ENCODE measurements around the gene NCK1. TPM values are rescaled to one million over a fixed set of nuclear protein-coding genes. Genes with fewer than 3 reads are reported as not detected.
"Not testable (repeated sequence)": the region's sequence is repeated elsewhere in the genome, so short reads cannot be mapped to it uniquely, and the experiment has no call there.

The NCK1 gene
- total RNA-seq, 2 experiments from 2014 or later, result 29.3 to 38.4 TPM

GRCh38 chr3:136856665-136857064, 5.3 kb upstream of the NCK1 start:
- CTCF ChIA-PET, result no interaction called here
- POLR2A ChIA-PET, result no interaction called here

GRCh38 chr3:136858381-136858780, 3.6 kb upstream of the NCK1 start:
- POLR2A ChIA-PET, result interaction anchor here (0.7 kb wide), 1 partner anchor 11 kb away, joined by 3 read pairs; no protein-coding TSS in a partner anchor
- CTCF ChIA-PET, result no interaction called here

- ChIA-PET POLR2A (interaction anchor here (0.6 to 2.6 kb wide), 5 partner anchors 39 to 666 kb away, joined by 3 to 18 read pairs (median 7); partner anchors contain the start of gene MSL2), CTCF (interaction anchor here (1.9 kb wide), 1 partner anchor 153 kb away, joined by 9 read pairs; no protein-coding TSS in a partner anchor)
These were observed 1.5 kb upstream of the NCK1 start for GRCh38 chr3:136860541-136860940.

- ChIA-PET POLR2A (interaction anchor here (0.8 to 3.8 kb wide), 6 partner anchors 23 to 669 kb away, joined by 3 to 29 read pairs (median 8); partner anchors contain the start of genes MSL2, SLC35G2 and STAG1), CTCF (interaction anchor here (0.6 to 0.8 kb wide), 3 partner anchors 26 to 686 kb away, joined by 3 to 6 read pairs (median 3); no protein-coding TSS in a partner anchor)
These were observed 762 bp downstream of the NCK1 start for GRCh38 chr3:136862617-136863322.

GRCh38 chr3:136869282-136869681, 7.3 kb downstream of the NCK1 start:
- POLR2A ChIA-PET, result no interaction called here

GRCh38 chr3:136872258-136872657, 10.2 kb downstream of the NCK1 start:
- CTCF ChIA-PET, POLR2A ChIA-PET: not testable (repeated sequence)

More at GRCh38 chr3:136869282-136869681, 7.3 kb downstream of the NCK1 start:
- CTCF ChIA-PET, result interaction anchor here (0.7 kb wide), 2 partner anchors 53 to 76 kb away, joined by 3 read pairs; no protein-coding TSS in a partner anchor

GRCh38 chr3:136879510-136879909, 17.5 kb downstream of the NCK1 start:
- CTCF ChIA-PET, POLR2A ChIA-PET: not testable (repeated sequence)

GRCh38 chr3:136882571-136882970, 20.6 kb downstream of the NCK1 start:
- CTCF ChIA-PET, result interaction anchor here (0.7 kb wide), 1 partner anchor 32 kb away, joined by 4 read pairs; no protein-coding TSS in a partner anchor
- POLR2A ChIA-PET, result interaction anchor here (1.0 kb wide), 1 partner anchor 130 kb away, joined by 4 read pairs; the partner anchor contains the start of gene STAG1

GRCh38 chr3:136883967-136884720, 22.1 kb downstream of the NCK1 start:
- ChIA-PET CTCF (no interaction called here), POLR2A (interaction anchor here (0.7 to 1.3 kb wide), 2 partner anchors 23 to 132 kb away, joined by 3 to 4 read pairs; partner anchors contain the start of genes NCK1 and STAG1)

GRCh38 chr3:136885357-136886213, 23.6 kb downstream of the NCK1 start:
- POLR2A ChIA-PET, result interaction anchor here (0.6 to 1.3 kb wide), 2 partner anchors 23 to 24 kb away, joined by 3 to 7 read pairs; partner anchors contain the start of gene NCK1

GRCh38 chr3:136889947-136890346, 27.9 kb downstream of the NCK1 start:
- ChIA-PET POLR2A (no interaction called here), CTCF (no interaction called here)

More at GRCh38 chr3:136885357-136886213, 23.6 kb downstream of the NCK1 start:
- CTCF ChIA-PET, result no interaction called here

GRCh38 chr3:136891934-136892855, 30.2 kb downstream of the NCK1 start:
- CTCF ChIA-PET, result interaction anchor here (1.1 kb wide), 1 partner anchor 122 kb away, joined by 3 read pairs; no protein-coding TSS in a partner anchor
- POLR2A ChIA-PET, result no interaction called here

GRCh38 chr3:136893848-136894443, 31.9 kb downstream of the NCK1 start:
- CTCF ChIA-PET, result no interaction called here
- POLR2A ChIA-PET, result no interaction called here

- POLR2A ChIA-PET, result interaction anchor here (1.6 kb wide), 1 partner anchor 35 kb away, joined by 4 read pairs; the partner anchor contains the start of gene NCK1
- CTCF ChIA-PET, result not testable (repeated sequence)
These were observed 35.2 kb downstream of the NCK1 start for GRCh38 chr3:136897171-136897570.

GRCh38 chr3:136898549-136898948, 36.5 kb downstream of the NCK1 start:
- ChIA-PET CTCF (no interaction called here), POLR2A (interaction anchor here (1.2 kb wide), 1 partner anchor 146 kb away, joined by 3 read pairs; the partner anchor contains the start of gene STAG1)

GRCh38 chr3:136898954-136899353, 36.9 kb downstream of the NCK1 start:
- ChIA-PET POLR2A (interaction anchor here (0.6 to 1.2 kb wide), 2 partner anchors 38 to 146 kb away, joined by 3 to 7 read pairs; partner anchors contain the start of gene STAG1), CTCF (no interaction called here)

- ChIA-PET POLR2A (interaction anchor here (0.6 to 1.2 kb wide), 2 partner anchors 39 to 147 kb away, joined by 3 to 7 read pairs; partner anchors contain the start of gene STAG1), CTCF (no interaction called here)
These were observed 37.7 kb downstream of the NCK1 start for GRCh38 chr3:136899622-136900158.

Data from activated CD8-positive, alpha-beta memory T cell treated with anti-CD3 and anti-CD28 coated beads for 36 hours (primary cell).